Smooth muscle cell of the brain vasculature (primary cell): Measurements from ENCODE around the gene CABP2.
"Not testable (repeated sequence)": the region's sequence is repeated elsewhere in the genome, so short reads cannot be mapped to it uniquely, and the experiment has no call there.

Source experiments
- DNase-seq: peaks from one replicate; pipeline ENCODE4 v3.0.0-alpha.2; 2012; ENCODE audit warnings: low read depth, low spot score

Gene CABP2

GRCh38 chr11:67538823-67539505, 15.7 kb upstream of the CABP2 start:
- DNase-seq = no peak

- DNase-seq = no peak
Observed at GRCh38 chr11:67538306-67538705, 15.1 kb upstream of the CABP2 start.

- no peak for DNase-seq
Observed at GRCh38 chr11:67535561-67535960, 12.3 kb upstream of the CABP2 start.

- no peak for DNase-seq
Observed at GRCh38 chr11:67534070-67534679, 10.9 kb upstream of the CABP2 start.

GRCh38 chr11:67532889-67533288, 9.6 kb upstream of the CABP2 start:
- DNase-seq = no peak

- DNase-seq = no peak
Observed at GRCh38 chr11:67530282-67530592, 7.0 kb upstream of the CABP2 start.

GRCh38 chr11:67528376-67528775, 5.1 kb upstream of the CABP2 start:
- no peak for DNase-seq

GRCh38 chr11:67525275-67525976, 2.2 kb upstream of the CABP2 start:
- DNase-seq = no peak

GRCh38 chr11:67524480-67524808, 1.2 kb upstream of the CABP2 start:
- no peak for DNase-seq

- no peak for DNase-seq
Observed at GRCh38 chr11:67523556-67524479, 572 bp upstream of the CABP2 start.

- no peak for DNase-seq
Observed at GRCh38 chr11:67522338-67522737, 908 bp downstream of the CABP2 start.

- DNase-seq = no peak
Observed at GRCh38 chr11:67521924-67522323, 1.3 kb downstream of the CABP2 start.

GRCh38 chr11:67520856-67521824, 2.1 kb downstream of the CABP2 start:
- DNase-seq = no peak

- DNase-seq = no peak
Observed at GRCh38 chr11:67519726-67520125, 3.5 kb downstream of the CABP2 start.

GRCh38 chr11:67517784-67518552, 5.3 kb downstream of the CABP2 start:
- no peak for DNase-seq

GRCh38 chr11:67516806-67517205, 6.4 kb downstream of the CABP2 start:
- no peak for DNase-seq

GRCh38 chr11:67514116-67514515, 9.1 kb downstream of the CABP2 start:
- DNase-seq = no peak

- DNase-seq = not testable (repeated sequence)
Observed at GRCh38 chr11:67511558-67511957, 11.7 kb downstream of the CABP2 start.

GRCh38 chr11:67510023-67510345, 13.3 kb downstream of the CABP2 start:
- no peak for DNase-seq

- DNase-seq = peak; percentile 88
Observed at GRCh38 chr11:67508486-67509121, 14.6 kb downstream of the CABP2 start.
